Stimulated activated CD8-positive, alpha-beta memory T cell treated with anti-CD3 and anti-CD28 coated beads, Interleukin-15, amount 100 ng/mL, for 4 hours (primary cell): ENCODE results near the gene HELT.

Source experiments
- DNase-seq, 2 donors: peaks; one replicate each; pipeline ENCODE4 v3.0.0-alpha.2; 2020; ENCODE audit warnings: low read depth in 2 of 2

Gene HELT

DNA sequence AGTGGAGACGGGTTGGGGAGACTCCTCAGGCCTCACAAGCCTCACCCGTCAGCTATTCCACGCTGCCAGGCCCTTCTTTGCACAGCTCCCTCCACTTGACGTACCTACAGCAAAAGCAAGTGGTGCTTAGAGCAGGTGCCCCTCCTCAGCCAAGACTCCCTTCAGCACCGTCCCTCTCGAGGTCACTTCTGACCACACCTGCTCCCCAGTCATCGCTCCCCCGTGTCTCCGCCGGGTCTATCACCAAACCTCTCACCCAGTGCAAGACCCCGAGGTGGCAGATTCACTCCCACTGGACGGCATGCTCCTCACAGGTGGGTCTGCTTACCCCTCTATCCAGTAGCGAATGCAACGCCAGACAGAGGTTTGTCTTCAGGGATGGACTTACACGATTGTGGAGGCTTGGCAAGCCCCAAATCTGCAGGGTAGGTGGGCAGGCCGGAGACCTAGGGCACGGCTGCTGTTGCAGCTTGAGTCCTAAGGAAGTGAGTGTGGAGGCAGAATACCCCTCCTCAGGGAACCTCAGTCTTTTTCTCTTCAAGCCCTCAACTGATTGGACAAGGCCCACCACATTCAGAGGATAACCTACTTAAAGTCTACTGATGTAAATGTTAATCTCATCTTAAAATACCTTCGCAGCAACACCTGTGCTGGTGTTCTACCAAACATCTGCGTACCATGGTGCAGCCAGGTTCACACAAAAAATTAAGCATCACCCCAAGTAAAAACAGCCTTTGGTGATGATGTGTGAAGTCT lies 14.5 kb upstream of the HELT start:
- no peak for DNase-seq

DNA sequence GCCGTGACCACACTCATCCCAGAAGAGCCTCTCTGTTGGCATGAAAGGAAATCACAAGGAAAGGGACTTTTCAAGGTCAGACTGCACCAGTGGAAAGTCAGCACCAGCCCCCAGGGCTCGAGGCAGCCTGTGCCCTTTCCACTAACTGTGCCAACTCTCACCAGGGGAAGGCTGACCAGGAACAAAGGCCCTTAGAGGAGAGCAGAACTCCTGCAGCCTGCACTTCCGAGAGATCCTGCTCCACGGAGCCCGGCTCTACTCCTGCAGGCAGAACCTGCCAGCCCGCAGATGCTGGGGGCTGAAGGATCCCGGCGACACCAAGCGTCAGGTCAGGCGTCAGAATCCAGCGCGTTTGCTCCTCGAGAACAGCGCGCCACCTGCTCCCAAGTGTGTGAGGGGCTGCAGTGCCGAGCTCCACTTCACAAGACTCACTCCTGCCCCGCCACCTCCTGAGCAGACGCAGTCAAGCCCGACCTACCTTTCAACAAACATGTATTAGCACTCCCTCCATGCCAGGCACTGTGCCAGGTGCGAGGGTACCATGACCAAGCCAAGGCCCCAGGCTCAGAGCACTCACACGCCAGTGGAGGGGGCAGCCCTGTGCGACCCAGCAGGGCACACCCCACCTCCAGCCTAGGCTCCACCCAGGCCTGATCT lies 13.6 kb upstream of the HELT start:
- no peak for DNase-seq

DNA sequence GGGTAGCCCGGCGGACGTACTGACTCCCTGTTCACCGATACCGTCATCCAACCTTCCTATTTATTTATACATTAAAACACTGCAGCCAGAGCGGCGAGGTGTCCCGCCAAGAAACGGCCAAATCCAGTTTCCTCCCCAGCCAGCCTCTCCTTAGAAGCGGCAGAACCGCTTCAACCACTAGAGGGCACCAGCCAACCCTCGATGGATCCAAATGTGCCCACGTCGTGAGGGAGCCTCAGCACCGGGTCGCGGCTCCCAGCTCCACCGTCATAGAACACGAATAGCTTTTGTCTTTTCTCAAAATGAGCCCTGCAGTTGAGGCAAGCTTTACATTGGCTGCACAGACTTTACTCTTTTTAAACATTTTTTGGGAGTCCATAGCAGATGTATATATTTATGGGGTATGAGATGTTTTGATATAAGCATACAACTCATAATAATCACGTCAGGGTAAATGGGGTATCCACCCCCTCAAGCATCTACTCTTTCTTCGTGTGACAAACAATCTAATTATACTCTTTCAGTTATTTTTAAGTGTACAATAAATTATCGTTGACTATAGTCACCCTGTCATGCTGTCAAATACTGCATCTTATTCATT lies 13.0 kb upstream of the HELT start:
- peak; percentile 46 to 58 for DNase-seq

GRCh38 chr4:185011408-185011807 lies 6.9 kb upstream of the HELT start:
- DNase-seq = peak in 1 of 2 donors; percentile 2

- DNase-seq = no peak
These were observed 4.7 kb upstream of the HELT start for GRCh38 chr4:185013417-185014125.

GRCh38 chr4:185015108-185015507 lies 3.2 kb upstream of the HELT start:
- no peak for DNase-seq

- no peak for DNase-seq
These were observed 2.0 kb upstream of the HELT start for GRCh38 chr4:185016101-185016940.

DNA sequence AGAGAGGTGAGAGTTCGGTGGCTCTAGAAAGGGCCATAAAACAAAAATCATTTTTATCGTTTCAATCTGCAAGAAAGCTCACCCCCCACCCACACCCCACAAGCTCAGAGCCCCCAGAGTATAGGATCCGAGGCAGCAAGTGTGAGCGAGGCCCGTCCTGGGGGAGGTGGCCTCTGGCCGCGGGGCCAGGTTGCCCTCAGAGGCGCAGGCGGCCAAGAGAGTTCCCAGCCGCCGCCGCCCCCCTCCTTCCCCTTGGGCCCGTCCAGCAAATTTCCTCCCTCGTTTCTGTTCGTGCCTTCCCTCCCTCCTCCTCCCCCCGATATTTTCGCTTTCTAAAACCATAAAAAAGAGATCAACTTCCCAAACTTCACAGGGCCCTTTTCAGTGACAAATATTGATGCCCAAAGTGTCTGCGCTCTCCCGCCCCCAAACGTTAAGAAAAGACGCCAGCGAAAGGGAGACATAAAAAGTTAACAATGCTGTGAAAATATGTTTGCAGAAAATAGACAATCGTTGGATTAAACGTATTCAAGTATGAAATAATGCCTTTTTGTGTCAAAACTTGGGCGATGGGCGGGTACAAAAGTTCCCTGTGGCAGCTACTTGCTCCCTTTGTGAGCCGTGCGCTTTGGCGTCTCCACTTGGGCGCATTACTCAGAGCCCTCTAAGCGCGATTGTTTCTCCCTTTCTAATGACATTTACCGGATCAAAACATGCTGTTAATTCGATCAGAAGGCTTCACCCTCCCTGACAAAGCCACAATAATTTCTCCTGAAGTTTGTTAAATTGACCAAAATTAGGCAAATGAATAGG lies 1.1 kb upstream of the HELT start:
- no peak for DNase-seq

GRCh38 chr4:185018834-185019455 lies 655 bp downstream of the HELT start:
- no peak for DNase-seq

DNA sequence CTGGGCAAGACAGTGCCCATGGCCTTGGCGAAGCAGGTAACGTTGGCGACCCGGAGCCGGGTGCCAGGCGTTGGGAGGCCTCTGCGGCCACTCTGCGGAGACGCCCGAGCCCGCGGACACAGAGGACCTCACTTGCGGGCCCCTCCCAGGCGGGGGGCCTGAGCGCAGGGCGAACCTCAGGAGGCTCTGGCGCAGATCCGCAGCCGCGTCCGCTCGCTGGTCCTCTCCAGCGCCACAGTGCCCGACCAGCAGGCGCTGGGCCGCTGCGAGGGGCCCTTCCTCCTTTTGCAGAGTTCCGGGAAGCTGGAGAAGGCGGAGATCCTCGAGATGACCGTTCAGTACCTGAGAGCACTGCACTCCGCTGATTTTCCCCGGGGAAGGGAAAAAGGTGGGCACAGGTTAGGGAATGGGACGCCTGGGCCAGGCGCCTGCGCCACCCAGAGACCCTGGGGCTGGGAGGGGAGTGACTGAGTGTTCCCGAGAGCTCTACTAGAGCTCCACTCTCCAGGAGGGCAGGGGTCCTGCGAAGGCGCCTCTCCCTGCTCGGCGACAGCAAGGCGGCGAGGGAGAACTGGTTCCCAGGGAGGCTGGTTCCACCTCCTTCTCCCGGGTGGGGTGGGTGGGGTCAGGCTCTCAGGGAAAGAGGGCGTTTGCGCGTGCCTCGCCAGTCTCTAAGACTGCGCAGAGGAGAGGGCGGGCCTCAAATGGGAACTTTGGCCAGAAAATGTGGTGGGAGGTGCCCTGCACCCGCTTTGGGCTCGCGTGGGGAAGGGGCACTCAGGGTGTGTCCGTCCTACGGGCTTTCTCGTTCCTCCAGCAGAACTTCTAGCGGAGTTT lies 1.4 kb downstream of the HELT start:
- no peak for DNase-seq

- DNase-seq = no peak
These were observed 2.1 kb downstream of the HELT start for GRCh38 chr4:185020293-185020808.

DNA sequence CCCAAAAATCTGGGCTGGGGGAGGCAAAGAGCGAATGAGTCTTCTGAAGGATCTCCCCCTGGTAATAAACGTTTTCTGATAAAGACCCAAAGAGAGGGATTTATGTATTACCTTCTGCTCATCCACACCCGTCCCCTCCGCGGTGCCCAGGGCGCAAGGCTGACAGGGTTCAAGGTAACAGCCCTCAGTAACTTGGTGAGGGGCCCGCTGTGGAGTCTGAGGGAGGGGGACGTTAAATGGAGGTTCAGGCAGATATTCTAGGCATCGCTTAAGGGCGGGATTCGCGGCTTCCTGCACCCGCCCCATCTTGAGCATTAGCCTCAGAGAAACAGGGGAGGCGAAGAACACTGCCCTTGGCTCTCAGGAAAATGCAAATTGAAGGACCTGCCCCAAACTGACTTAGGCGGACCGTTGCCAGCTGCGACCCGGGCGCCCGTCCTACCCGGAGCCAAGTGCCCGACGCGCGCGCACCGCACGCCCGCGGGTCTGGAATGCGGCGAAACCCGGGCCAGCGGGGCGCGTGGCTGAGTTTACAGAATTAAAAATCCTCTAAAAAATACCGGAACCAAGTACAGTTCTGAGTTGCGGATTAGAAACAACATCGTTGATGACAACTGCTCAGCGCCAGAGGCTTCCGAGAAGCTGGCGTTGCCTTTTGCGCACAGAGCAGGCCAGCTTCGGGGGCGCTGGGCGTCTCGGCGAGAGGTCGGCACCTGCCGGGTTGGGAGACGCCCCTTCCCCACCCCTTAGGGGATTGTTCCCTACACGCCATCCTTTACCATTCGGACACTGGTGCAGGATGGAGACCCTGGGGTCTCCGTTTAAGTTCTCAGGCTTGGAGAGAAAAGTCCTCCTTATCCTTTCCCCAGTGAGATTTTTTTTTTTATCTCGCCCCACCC lies 2.8 kb downstream of the HELT start:
- DNase-seq = no peak

DNA sequence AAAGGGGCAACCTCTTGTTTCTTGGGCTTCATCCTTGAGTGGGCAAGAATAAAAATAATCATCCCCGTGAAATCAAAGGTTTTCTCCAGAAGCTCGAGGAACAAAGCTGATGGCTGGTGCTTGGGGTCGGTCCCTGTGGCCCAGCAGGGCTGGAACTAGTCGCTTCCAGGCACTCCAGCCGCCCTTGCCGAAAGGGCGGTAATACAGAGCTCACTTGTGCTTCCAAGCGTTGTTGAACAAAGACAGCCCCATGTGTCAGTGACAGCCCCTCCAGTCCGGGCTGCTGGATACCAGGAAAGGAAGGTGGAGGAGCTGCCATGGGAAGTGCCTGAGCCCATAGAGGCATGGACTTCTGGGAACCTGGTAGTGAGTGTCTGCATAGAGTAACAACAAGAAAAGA lies 5.2 kb downstream of the HELT start:
- no peak for DNase-seq

GRCh38 chr4:185028625-185029024 lies 10.3 kb downstream of the HELT start:
- no peak for DNase-seq

GRCh38 chr4:185031611-185032010 lies 13.3 kb downstream of the HELT start:
- no peak for DNase-seq

DNA sequence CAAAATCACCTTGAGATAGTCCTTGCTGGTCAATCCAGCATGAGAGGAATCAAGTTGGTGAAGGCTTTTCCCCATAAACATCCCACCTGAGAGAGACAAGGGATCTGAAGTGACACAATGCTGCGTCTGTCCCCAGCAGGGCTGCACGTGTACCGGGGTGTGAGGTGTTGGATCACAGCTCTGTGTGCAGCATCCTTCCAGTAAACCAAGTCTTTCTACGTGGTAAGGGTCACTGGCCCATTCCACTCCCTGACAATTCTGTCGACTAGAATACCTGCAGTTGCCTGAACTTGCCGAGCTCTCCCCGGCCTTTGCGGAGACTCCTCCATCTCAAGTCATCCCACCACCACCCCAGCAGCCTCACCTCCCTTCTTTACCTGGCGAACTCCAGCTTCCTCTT lies 14.8 kb downstream of the HELT start:
- no peak for DNase-seq

DNA sequence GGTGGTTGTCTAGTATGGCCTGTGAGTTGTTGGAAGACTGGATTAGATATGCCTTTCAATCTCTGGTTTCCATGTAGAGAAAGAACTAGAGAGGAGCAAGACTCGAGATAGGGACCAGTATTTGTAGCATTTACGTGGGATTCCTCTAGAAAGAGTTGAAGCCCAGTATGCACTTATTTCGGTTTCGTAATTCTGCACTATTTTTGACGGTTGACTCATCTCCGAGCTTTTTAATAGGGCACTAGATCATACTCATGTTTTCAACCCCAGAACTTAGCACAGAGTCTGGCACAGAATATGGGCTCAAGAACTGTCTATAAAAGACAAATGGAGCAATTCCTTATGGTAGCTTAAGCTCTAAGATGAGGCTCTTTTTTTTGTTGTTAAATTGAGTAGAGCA lies 15.7 kb downstream of the HELT start:
- DNase-seq = no peak

DNA sequence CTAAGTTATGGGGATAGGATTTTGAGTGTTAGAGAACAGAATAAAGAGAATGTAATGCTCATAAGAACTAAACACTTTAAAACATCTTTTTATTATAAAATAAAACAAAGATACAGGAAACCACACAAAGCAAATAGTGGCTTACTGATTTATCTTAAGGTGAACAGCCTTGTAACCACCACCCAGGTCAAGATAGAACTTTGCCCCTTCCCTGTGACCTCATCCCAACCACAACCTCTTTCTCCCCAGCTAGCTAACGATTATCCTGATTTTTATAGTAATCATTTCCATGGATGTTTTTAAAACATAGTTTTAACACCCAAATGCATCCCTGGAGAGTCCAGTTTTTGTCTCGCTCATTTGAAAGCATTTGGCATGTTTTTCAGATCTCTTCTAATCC lies 17.0 kb downstream of the HELT start:
- no peak for DNase-seq
